ENCODE data around the gene DCTN5.

DNA sequence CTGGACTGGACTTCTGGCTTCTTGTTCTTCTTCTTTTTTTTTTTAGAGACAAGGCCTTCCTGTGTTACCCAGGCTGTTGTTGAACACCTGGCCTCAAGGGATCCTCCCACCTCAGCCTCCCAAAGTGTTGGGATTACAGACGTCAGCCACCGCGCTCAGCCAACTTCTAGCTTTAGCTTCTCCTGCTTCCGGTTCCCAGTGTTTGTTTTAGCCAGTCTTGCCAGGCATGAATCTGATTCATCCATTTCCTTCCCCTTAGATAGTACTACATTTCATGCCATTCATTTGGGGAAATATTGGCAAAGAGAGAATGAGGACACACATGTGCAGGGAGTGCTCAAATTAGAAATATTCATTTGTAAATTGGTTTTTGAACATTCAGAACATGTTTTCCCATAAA, 33.1 kb upstream of the DCTN5 start:
- TF ChIP-seq FOXA3 (CRISPR knock-in tag; IDR thresholded peaks at IDR 0.05), result no peak
- TF ChIP-seq POLR2A (IDR thresholded peaks at IDR 0.05; ENCODE audit: insufficient read depth in 1 of 2, low read depth in 2 of 2, low read length in 2 of 2), result no peak
- no peak for TF ChIP-seq RELA (CRISPR knock-in tag; IDR thresholded peaks at IDR 0.05)
